Sigmoid colon (tissue), 7 donors: Measurements from ENCODE around the gene MDGA2. TPM values are rescaled to one million over a fixed set of nuclear protein-coding genes. Genes with fewer than 3 reads are reported as not detected.

Source experiments
- DNase-seq: peaks from one replicate; pipeline ENCODE4 v3.0.0-alpha.2; 2019
- H3K27ac ChIP-seq, 4 donors: fragments of 200-600 bp; sonication (generic); one replicate each; pipeline ENCODE4 v1.5.1; 2016 to 2019; ENCODE audit warnings: mild to moderate bottlenecking in 1 of 4
- H3K27me3 ChIP-seq, 3 donors: fragments of 200-600 bp; sonication (generic); one replicate each; pipeline ENCODE4 v1.5.1; 2019; ENCODE audit warnings: mild to moderate bottlenecking in 1 of 3
- H3K36me3 ChIP-seq, 4 donors: fragments of 200-600 bp; sonication (generic); one replicate each; pipeline ENCODE4 v1.5.1; 2016 to 2019
- H3K4me1 ChIP-seq, 4 donors: fragments of 200-600 bp; sonication (generic); one replicate each; pipeline ENCODE4 v1.5.1; 2017 to 2019
- H3K4me3 ChIP-seq, 4 donors: fragments of 200-600 bp; sonication (generic); one replicate each; pipeline ENCODE4 v1.5.1; 2017 to 2019; ENCODE audit warnings: mild to moderate bottlenecking in 2 of 4, moderate library complexity in 1 of 4
- H3K9me3 ChIP-seq, 4 donors: fragments of 200-600 bp in 3 of 4; sonication (generic) in 3 of 4; one replicate each; pipeline versions ENCODE4 v1.5.1 to v1.6.1; 2013 to 2019
- EP300 ChIP-seq, 4 donors: sonication (generic); formaldehyde crosslinking; IDR thresholded peaks; one replicate each; pipeline ENCODE4 v1.6.1; 2017; ENCODE audit warnings: antibody characterized with exemption in 4 of 4
- POLR2A ChIP-seq, 2 donors: fragments of 450-650 bp; IDR thresholded peaks; one replicate each; pipeline ENCODE4 v1.6.1; 2016; ENCODE audit warnings: antibody characterized with exemption in 2 of 2, mild to moderate bottlenecking in 2 of 2, moderate library complexity in 2 of 2
- POLR2AphosphoS5 ChIP-seq, 4 donors: sonication (generic); formaldehyde crosslinking; IDR thresholded peaks; one replicate each; pipeline ENCODE4 v1.6.1; 2017; ENCODE audit warnings: antibody characterized with exemption in 4 of 4
- WGBS, 2 donors: extraction: QIAGEN DNeasy Blood & Tissue Kit; methylation state at CpG; one replicate each; pipeline ENCODE4 v1.1.7; 2013; 5-methylcytosine and 5-hydroxymethylcytosine counted together
- intact Hi-C: fragments of 100-400 bp; cut with DNase I; formaldehyde crosslinking; loops from one replicate; pipeline ENCODE4 v1.15.1; 2023
- polyA plus RNA-seq, 3 donors: library from polyadenylated mRNA; stranded (reverse); fragments of 200-250 nt; gene quantifications; one replicate each; pipeline ENCODE4 v1.2.3, GENCODE V29; 2013
- total RNA-seq, 4 donors: library from RNA; depleted of rRNA; stranded (reverse); fragments of >200 nt; gene quantifications; one replicate each; pipeline ENCODE4 v1.1.0, GENCODE V29; 2016
- TF ChIP-seq, protein P1 (sequence below), 4 experiments: fragments of 450-650 bp in 3 of 4; fragments of 200-600 bp in 1 of 4; IDR thresholded peaks; one replicate each; pipeline ENCODE4 v1.5.1; 2016 to 2019; ENCODE audit warnings: antibody characterized with exemption in 4 of 4, mild to moderate bottlenecking in 3 of 4, moderate library complexity in 2 of 4
- donor health status: healthy with polysubstance abuse.
- donor health status: Bipolar disorder and iron deficiency.
- donor health status: healthy.

The MDGA2 gene
- total and polyA plus RNA-seq, 7 donors = under 0.01 to 1.2 (median 0.33) TPM; not detected in 2

DNA sequence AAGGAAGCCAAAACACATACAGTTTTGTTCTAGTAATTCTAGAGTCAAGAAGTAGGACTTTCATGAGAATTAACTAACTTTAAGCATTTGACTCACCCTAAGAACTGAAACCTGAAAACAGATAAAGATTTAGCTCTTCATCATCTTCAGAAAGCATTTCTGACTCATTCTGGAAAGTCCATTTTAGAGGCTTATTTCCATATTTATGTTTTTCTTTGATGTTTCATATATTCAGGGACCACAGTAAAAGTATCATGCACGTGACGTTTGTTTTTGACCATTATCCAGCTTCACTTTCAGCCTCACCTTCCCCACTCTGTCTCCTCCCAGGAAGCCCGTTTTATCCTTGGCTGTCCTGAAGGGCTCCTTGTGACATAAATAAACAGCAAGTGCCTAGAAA, 79.2 kb downstream of the MDGA2 start:
- no peaks in the 10 kb centered on the region for H3K4me1 ChIP-seq
- no peak for DNase-seq
- 64 to 82% methylated on average over 3 of the region's 3 CpGs for WGBS, 2 donors
- TF ChIP-seq EP300 (IDR thresholded peaks at IDR 0.05) (no peak), POLR2AphosphoS5 (IDR thresholded peaks at IDR 0.05) (no peak), POLR2A (IDR thresholded peaks at IDR 0.05) (no peak)
- TF ChIP-seq, protein P1, sequence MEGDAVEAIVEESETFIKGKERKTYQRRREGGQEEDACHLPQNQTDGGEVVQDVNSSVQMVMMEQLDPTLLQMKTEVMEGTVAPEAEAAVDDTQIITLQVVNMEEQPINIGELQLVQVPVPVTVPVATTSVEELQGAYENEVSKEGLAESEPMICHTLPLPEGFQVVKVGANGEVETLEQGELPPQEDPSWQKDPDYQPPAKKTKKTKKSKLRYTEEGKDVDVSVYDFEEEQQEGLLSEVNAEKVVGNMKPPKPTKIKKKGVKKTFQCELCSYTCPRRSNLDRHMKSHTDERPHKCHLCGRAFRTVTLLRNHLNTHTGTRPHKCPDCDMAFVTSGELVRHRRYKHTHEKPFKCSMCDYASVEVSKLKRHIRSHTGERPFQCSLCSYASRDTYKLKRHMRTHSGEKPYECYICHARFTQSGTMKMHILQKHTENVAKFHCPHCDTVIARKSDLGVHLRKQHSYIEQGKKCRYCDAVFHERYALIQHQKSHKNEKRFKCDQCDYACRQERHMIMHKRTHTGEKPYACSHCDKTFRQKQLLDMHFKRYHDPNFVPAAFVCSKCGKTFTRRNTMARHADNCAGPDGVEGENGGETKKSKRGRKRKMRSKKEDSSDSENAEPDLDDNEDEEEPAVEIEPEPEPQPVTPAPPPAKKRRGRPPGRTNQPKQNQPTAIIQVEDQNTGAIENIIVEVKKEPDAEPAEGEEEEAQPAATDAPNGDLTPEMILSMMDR (IDR thresholded peaks at IDR 0.05) = no peak
- no peaks in the 10 kb centered on the region for H3K9me3 ChIP-seq
- no peaks in the 10 kb centered on the region for H3K27me3 ChIP-seq
- H3K36me3 ChIP-seq = no peaks in the 10 kb centered on the region
- H3K27ac ChIP-seq = no peak overlapping the region
- intact Hi-C loops = no loop called here
- no peak overlapping the region for H3K4me3 ChIP-seq

DNA sequence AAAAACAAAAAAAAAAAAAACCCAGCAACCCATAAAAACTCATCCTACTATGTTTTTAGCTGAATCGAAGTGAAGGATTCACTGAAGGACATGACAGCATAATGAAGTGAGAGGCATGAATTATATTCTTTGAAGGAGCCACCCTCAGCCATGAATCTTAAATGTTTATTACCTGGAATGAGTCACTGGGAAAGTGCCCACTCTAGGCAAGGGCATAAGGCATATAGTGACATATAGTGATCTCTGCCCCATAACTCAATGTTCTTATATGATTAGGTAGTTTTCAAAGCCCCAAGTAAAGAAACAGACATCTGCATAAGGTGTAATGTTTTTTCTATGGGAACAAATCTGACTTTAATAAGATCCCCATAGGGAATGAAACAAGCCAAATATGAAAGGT, 79.9 kb downstream of the MDGA2 start:
- intact Hi-C loops = no loop called here
- H3K4me1 ChIP-seq = no peaks in the 10 kb centered on the region
- H3K4me3 ChIP-seq = no peak overlapping the region
- no peaks in the 10 kb centered on the region for H3K27me3 ChIP-seq
- no peaks in the 10 kb centered on the region for H3K36me3 ChIP-seq
- DNase-seq = no peak
- no peak for TF ChIP-seq POLR2A (IDR thresholded peaks at IDR 0.05)
- TF ChIP-seq POLR2AphosphoS5 (IDR thresholded peaks at IDR 0.05) = no peak
- no peak for TF ChIP-seq EP300 (IDR thresholded peaks at IDR 0.05)
- TF ChIP-seq, protein P1 (IDR thresholded peaks at IDR 0.05) = no peak
- 74 to 84% methylated on average over 1 of the region's 1 CpG for WGBS, 2 donors
- H3K9me3 ChIP-seq = no peaks in the 10 kb centered on the region
- no peak overlapping the region for H3K27ac ChIP-seq

DNA sequence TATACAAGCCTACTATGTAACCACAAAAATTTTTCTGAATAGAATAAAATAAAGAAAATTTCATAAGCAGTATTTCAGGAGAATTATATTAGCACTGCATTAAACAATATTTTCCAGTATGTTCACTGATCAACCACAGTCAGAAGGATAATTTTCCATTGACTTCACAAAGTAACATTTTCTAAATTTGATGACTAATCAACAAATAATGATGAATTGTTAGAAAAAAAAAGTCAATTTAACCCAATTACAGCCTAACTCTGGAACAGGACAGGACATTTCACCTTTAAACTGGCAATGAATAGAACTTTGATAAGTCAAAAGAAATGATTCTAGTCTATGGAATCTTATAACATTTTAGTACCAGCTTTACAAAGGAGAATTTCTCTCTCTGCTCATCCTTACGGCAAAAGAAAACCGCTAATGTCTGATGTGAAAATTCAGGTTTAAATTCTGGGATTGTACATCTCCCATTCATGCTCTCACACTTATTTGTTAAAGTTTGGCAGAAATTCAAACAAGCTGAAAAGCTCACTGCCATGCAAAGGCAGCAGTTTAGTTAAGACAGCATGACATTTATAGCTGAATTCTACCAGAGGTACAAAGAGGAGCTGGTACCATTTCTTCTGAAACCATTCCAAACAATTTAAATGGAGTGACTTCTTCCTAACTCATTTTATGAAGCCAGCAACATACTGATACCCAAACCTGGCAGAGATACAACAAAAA, 84.5 kb downstream of the MDGA2 start:
- 38 to 46% methylated on average over 2 of the region's 2 CpGs for WGBS, 2 donors
- no peaks in the 10 kb centered on the region for H3K36me3 ChIP-seq
- no peak overlapping the region for H3K4me3 ChIP-seq
- intact Hi-C loops = no loop called here
- no peaks in the 10 kb centered on the region for H3K4me1 ChIP-seq
- no peaks in the 10 kb centered on the region for H3K9me3 ChIP-seq
- DNase-seq = no peak
- no peaks in the 10 kb centered on the region for H3K27me3 ChIP-seq
- no peak overlapping the region for H3K27ac ChIP-seq
- no peak for TF ChIP-seq POLR2AphosphoS5 (IDR thresholded peaks at IDR 0.05)
- TF ChIP-seq EP300 (IDR thresholded peaks at IDR 0.05) = no peak
- TF ChIP-seq, protein P1 (IDR thresholded peaks at IDR 0.05) = no peak
- TF ChIP-seq POLR2A (IDR thresholded peaks at IDR 0.05) = no peak

DNA sequence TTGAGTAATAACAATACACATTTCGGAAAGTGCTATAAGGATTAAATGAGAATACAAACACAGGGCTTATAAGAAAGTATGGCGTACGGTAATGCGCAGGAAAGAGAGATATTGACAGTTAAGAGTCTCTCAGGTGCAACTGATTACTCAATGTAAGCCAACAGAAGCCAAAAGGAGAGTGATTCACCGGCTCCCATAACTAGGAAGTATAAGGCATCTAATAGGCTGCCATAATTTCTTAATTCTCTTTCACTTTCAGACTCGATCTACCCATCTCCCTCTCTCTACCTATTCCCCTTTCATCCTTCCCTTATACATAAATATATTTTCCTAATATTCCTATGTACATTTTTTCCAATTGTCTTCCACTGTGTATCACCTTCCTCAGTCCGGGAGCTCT, 90.0 kb downstream of the MDGA2 start:
- intact Hi-C loops = no loop called here

More for the DNA sequence above, 90.0 kb downstream of the MDGA2 start:
- no peak for TF ChIP-seq EP300 (IDR thresholded peaks at IDR 0.05)
- TF ChIP-seq POLR2AphosphoS5 (IDR thresholded peaks at IDR 0.05) = no peak
- TF ChIP-seq, protein P1 (IDR thresholded peaks at IDR 0.05) = no peak
- no peak for TF ChIP-seq POLR2A (IDR thresholded peaks at IDR 0.05)
- no peak for DNase-seq
- WGBS, 2 donors = 89 to 92% methylated on average over 7 of the region's 7 CpGs
- Histone ChIP-seq H3K36me3 (no peaks in the 10 kb centered on the region), H3K27ac (no peak overlapping the region), H3K4me1 (no peaks in the 10 kb centered on the region), H3K9me3 (no peaks in the 10 kb centered on the region), H3K27me3 (no peaks in the 10 kb centered on the region), H3K4me3 (no peak overlapping the region)
